Superior temporal gyrus (tissue), 1 donor: ENCODE measurements around the gene SLC25A36.
A peak's percentile ranks its signal among the peaks of the same experiment; 100 is the strongest.

Experiments used
- DNase-seq: peaks from one replicate; pipeline ENCODE4 v3.0.0-alpha.2; 2016; ENCODE audit errors: extremely low spot score

The SLC25A36 gene

GRCh38 chr3:140941434-140942220, at the start of gene SLC25A36:
TSS of gene SLC25A36 (plus strand) at chr3:140941836. CDS start at chr3:140942055, 219 bp downstream.
- peak; percentile 99 for DNase-seq

- DNase-seq = no peak
Measured at GRCh38 chr3:140896997-140897396, 44.6 kb upstream of the SLC25A36 start.

GRCh38 chr3:140898340-140899180, 43.1 kb upstream of the SLC25A36 start:
- DNase-seq = peak; percentile 82

- DNase-seq = no peak
Measured at GRCh38 chr3:140899363-140899762, 42.3 kb upstream of the SLC25A36 start.

- no peak for DNase-seq
Measured at GRCh38 chr3:140902791-140903190, 38.8 kb upstream of the SLC25A36 start.

GRCh38 chr3:140903196-140903595, 38.4 kb upstream of the SLC25A36 start:
- DNase-seq = no peak

GRCh38 chr3:140904521-140904920, 37.1 kb upstream of the SLC25A36 start:
- no peak for DNase-seq

GRCh38 chr3:140905559-140905958, 36.1 kb upstream of the SLC25A36 start:
- DNase-seq = no peak

- no peak for DNase-seq
Measured at GRCh38 chr3:140906785-140907184, 34.9 kb upstream of the SLC25A36 start.

GRCh38 chr3:140910860-140911259, 30.8 kb upstream of the SLC25A36 start:
- DNase-seq = peak; percentile 60

- no peak for DNase-seq
Measured at GRCh38 chr3:140911822-140912221, 29.8 kb upstream of the SLC25A36 start.

GRCh38 chr3:140913728-140914127, 27.9 kb upstream of the SLC25A36 start:
- no peak for DNase-seq

GRCh38 chr3:140914384-140914945, 27.2 kb upstream of the SLC25A36 start:
- no peak for DNase-seq

- DNase-seq = no peak
Measured at GRCh38 chr3:140916603-140917002, 25.0 kb upstream of the SLC25A36 start.

GRCh38 chr3:140917772-140918171, 23.9 kb upstream of the SLC25A36 start:
- no peak for DNase-seq

- DNase-seq = no peak
Measured at GRCh38 chr3:140920029-140920428, 21.6 kb upstream of the SLC25A36 start.

- DNase-seq = no peak
Measured at GRCh38 chr3:140922634-140923033, 19.0 kb upstream of the SLC25A36 start.

GRCh38 chr3:140924097-140924873, 17.4 kb upstream of the SLC25A36 start:
- DNase-seq = no peak

- DNase-seq = no peak
Measured at GRCh38 chr3:140927279-140928069, 14.2 kb upstream of the SLC25A36 start.

GRCh38 chr3:140929446-140929845, 12.2 kb upstream of the SLC25A36 start:
- DNase-seq = no peak

GRCh38 chr3:140931016-140931454, 10.6 kb upstream of the SLC25A36 start:
- DNase-seq = no peak
